Natural killer cell (primary cell): ENCODE data around the gene ULK4. TPM values are rescaled to one million over a fixed set of nuclear protein-coding genes. Genes with fewer than 3 reads are reported as not detected.

Experiments
- ATAC-seq, 3 donors: fragments of 150-1000 bp in 2 of 3; fragments of 200-7000 bp in 1 of 3; cut with Tn5 transposase; 1 replicate in 1 of 3; 2 replicates in 2 of 3; pipeline ENCODE4 v1.10.0; 2021; ENCODE audit warnings: mild to moderate bottlenecking in 2 of 3, moderate library complexity in 2 of 3
- DNase-seq, 2 donors: peaks; one replicate each; pipeline versions ENCODE4 v3.0.0 to v3.0.0-alpha.2; 2013 to 2021; ENCODE audit warnings: mixed read lengths in 1 of 2
- H3K27ac ChIP-seq: one replicate; pipeline ENCODE4 v1.5.1; 2013; ENCODE audit warnings: mild to moderate bottlenecking, low read length
- H3K27me3 ChIP-seq: one replicate; pipeline ENCODE4 v1.6.1; 2013; ENCODE audit warnings: low read length; ENCODE audit not compliant: control insufficient read depth, insufficient read depth
- H3K36me3 ChIP-seq: one replicate; pipeline ENCODE4 v1.6.1; 2013; ENCODE audit warnings: low read length; ENCODE audit not compliant: control insufficient read depth, insufficient read depth
- H3K4me1 ChIP-seq: one replicate; pipeline ENCODE4 v1.6.1; 2013; ENCODE audit warnings: low read length; ENCODE audit not compliant: control insufficient read depth, insufficient read depth
- H3K4me3 ChIP-seq: one replicate; pipeline ENCODE4 v1.5.1; 2013; ENCODE audit warnings: low read length
- H3K9me3 ChIP-seq: one replicate; pipeline ENCODE4 v1.6.1; 2013; ENCODE audit warnings: low read length; ENCODE audit not compliant: control insufficient read depth, insufficient read depth
- H3K27ac Mint-ChIP-seq, 2 donors: one replicate each; pipeline ENCODE4 v1.8.0; 2022; ENCODE audit warnings: mild to moderate bottlenecking in 2 of 2, mixed read lengths in 2 of 2, moderate library complexity in 1 of 2
- H3K27me3 Mint-ChIP-seq, 2 donors: one replicate each; pipeline ENCODE4 v1.8.0; 2022; ENCODE audit warnings: low read depth in 2 of 2, mixed read lengths in 2 of 2
- H3K36me3 Mint-ChIP-seq: one replicate; pipeline ENCODE4 v1.8.0; 2022; ENCODE audit warnings: mixed read lengths
- H3K4me1 Mint-ChIP-seq, 2 donors: one replicate each; pipeline ENCODE4 v1.8.0; 2022; ENCODE audit warnings: mixed read lengths in 2 of 2
- H3K4me3 Mint-ChIP-seq: one replicate; pipeline ENCODE4 v1.8.0; 2022; ENCODE audit warnings: mild to moderate bottlenecking, moderate library complexity, mixed read lengths
- H3K9me3 Mint-ChIP-seq, 2 donors: one replicate each; pipeline ENCODE4 v1.8.0; 2022; ENCODE audit warnings: mixed read lengths in 2 of 2
- WGBS: methylation state at CpG from one replicate; pipeline ENCODE4 v1.1.7; 2013; ENCODE audit warnings: missing lambda C conversion rate; ENCODE audit not compliant: insufficient coverage; 5-methylcytosine and 5-hydroxymethylcytosine counted together
- intact Hi-C: fragments of 100-400 bp; cut with micrococcal nuclease; formaldehyde crosslinking; loops from one replicate; pipeline ENCODE4 v1.14.2; 2022
- total RNA-seq, 4 donors: library from RNA; stranded (reverse); fragments of 120-200 nt in 1 of 4; gene quantifications; one replicate each; pipeline versions ENCODE4 v1.2.3 to v1.2.4, GENCODE V29; 2013 to 2022
- TF ChIP-seq, protein P1 (sequence below): fragments of 200-600 bp; IDR thresholded peaks from one replicate; pipeline ENCODE4 v1.8.0; 2022; ENCODE audit warnings: antibody characterized with exemption

Gene ULK4
- total RNA-seq, 3 donors from 2014 or later (not counting 1 experiment from before 2014, with no cell fraction given): 19.2 to 25.7 (median 21.2) TPM

DNA sequence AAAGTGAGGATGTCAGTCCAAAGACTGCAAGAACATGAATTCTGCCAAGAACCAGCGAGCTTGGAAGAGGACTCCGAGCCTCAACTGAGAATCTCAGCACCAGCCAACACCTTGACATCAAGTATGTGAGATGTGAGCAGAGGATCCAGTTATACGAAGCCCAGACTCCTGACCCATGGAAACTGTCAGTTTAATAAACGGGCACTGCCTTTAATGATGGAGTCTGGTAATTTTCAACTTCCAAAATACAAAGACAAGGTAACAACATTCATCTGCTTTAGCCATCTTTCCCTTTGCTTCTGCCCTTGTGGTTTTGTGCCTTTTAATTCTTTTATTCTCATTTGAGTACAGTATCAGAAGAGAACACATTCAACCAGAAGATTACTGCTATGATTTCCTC, 211.9 kb downstream of the ULK4 start:
- Mint-ChIP-seq H3K9me3 (no peaks in the 10 kb centered on the region), H3K27ac (no peak overlapping the region), H3K4me1 (peaks cover 0 to 8% of the 10 kb centered on the region in 2 donors), H3K4me3 (no peak overlapping the region), H3K27me3 (no peaks in the 10 kb centered on the region), H3K36me3 (no peaks in the 10 kb centered on the region)
- 98% methylated on average over 4 of the region's 4 CpGs for WGBS
- no peaks in the 10 kb centered on the region for H3K4me1 ChIP-seq
- DNase-seq: no peak
- no peak overlapping the region for H3K27ac ChIP-seq
- H3K36me3 ChIP-seq: no peaks in the 10 kb centered on the region
- no peak overlapping the region for H3K4me3 ChIP-seq
- TF ChIP-seq, protein P1, sequence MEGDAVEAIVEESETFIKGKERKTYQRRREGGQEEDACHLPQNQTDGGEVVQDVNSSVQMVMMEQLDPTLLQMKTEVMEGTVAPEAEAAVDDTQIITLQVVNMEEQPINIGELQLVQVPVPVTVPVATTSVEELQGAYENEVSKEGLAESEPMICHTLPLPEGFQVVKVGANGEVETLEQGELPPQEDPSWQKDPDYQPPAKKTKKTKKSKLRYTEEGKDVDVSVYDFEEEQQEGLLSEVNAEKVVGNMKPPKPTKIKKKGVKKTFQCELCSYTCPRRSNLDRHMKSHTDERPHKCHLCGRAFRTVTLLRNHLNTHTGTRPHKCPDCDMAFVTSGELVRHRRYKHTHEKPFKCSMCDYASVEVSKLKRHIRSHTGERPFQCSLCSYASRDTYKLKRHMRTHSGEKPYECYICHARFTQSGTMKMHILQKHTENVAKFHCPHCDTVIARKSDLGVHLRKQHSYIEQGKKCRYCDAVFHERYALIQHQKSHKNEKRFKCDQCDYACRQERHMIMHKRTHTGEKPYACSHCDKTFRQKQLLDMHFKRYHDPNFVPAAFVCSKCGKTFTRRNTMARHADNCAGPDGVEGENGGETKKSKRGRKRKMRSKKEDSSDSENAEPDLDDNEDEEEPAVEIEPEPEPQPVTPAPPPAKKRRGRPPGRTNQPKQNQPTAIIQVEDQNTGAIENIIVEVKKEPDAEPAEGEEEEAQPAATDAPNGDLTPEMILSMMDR: no peak
- no peak for ATAC-seq
- H3K9me3 ChIP-seq: no peaks in the 10 kb centered on the region
- intact Hi-C loops: no loop called here
- no peaks in the 10 kb centered on the region for H3K27me3 ChIP-seq

DNA sequence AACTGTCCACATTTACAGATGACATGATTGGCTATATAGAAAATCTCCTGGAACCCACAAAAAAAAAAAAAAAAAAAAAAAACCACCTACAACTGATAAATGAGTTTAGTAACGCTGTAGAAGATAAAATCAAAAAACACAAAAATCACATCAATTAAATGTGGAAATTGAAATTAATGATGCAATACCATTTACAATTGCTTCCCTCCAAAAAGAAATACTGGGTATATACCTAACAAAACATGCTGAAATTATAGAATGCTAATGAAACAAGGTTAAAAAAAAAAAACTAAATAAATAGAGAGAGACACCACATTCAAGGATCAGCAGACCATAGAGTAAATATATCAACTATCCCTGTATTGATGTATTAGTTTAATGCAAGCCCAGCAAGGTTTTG, 215.7 kb downstream of the ULK4 start:
- no CpG with 5 or more reads among the region's 1 CpG for WGBS
- Histone ChIP-seq H3K36me3 (no peaks in the 10 kb centered on the region), H3K27me3 (no peaks in the 10 kb centered on the region), H3K4me1 (no peaks in the 10 kb centered on the region), H3K27ac (no peak overlapping the region), H3K4me3 (no peak overlapping the region), H3K9me3 (no peaks in the 10 kb centered on the region)
- H3K27me3 Mint-ChIP-seq: no peaks in the 10 kb centered on the region
- intact Hi-C loops: no loop called here
- no peaks in the 10 kb centered on the region for H3K9me3 Mint-ChIP-seq
- H3K36me3 Mint-ChIP-seq: no peaks in the 10 kb centered on the region
- ATAC-seq (no peak), DNase-seq (no peak)
- no peaks in the 10 kb centered on the region for H3K4me1 Mint-ChIP-seq
- H3K27ac Mint-ChIP-seq: no peak overlapping the region
- TF ChIP-seq, protein P1: no peak
- H3K4me3 Mint-ChIP-seq: no peak overlapping the region

DNA sequence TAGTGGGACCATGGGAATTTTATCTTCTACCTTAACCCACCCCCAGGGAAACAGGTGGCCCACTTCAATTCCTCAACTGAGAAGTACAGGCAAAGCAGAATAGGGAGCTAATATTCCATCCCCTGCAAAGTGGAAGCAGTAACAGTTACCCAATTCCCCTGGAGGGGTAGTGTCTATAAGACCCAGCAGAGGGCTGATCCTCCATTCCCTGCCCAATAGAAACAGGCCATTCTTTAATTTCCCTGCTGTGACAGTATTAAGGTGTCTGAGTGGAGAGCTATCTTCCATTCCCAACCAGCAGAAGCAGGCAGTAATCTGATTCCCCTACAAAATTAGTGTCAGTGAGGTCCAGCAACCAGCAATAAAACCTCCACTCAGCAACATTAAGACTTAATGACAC, 219.8 kb downstream of the ULK4 start:
- Histone ChIP-seq H3K4me3 (no peak overlapping the region), H3K9me3 (no peaks in the 10 kb centered on the region), H3K4me1 (no peaks in the 10 kb centered on the region), H3K27ac (no peak overlapping the region), H3K27me3 (no peaks in the 10 kb centered on the region), H3K36me3 (no peaks in the 10 kb centered on the region)
- no peak overlapping the region for H3K4me3 Mint-ChIP-seq
- no peaks in the 10 kb centered on the region for H3K4me1 Mint-ChIP-seq
- H3K27ac Mint-ChIP-seq: no peak overlapping the region
- peaks cover 9% of the 10 kb centered on the region for H3K36me3 Mint-ChIP-seq
- DNase-seq (no peak), ATAC-seq (no peak)
- TF ChIP-seq, protein P1: no peak
- no peaks in the 10 kb centered on the region for H3K9me3 Mint-ChIP-seq
- intact Hi-C loops: no loop called here
- no peaks in the 10 kb centered on the region for H3K27me3 Mint-ChIP-seq

DNA sequence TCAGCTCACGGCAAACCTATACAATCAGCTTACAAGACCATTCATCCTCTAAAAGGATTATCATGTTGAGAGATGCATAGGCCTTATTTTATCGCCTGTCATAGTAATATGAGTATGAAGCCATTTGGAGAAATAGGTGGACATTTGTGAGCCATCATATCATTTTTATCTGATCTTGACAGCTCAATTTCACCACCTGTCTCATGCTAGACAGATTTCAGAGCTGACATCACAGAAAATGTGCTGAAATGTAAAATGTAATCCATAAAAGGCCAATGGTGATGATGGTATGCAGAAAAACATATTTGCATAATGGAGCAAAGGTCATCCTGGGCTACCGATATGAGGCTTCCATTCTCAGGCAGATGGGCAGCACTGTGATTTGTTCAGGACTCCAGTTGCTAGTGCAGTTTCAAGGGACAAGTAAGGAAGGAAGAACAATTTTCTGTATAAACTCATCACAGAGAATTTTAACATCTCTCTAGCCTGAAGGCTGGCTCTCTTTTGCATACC, 221.5 kb downstream of the ULK4 start:
- Histone ChIP-seq H3K4me3 (no peak overlapping the region), H3K27ac (no peak overlapping the region), H3K27me3 (no peaks in the 10 kb centered on the region), H3K4me1 (no peaks in the 10 kb centered on the region), H3K9me3 (no peaks in the 10 kb centered on the region), H3K36me3 (no peaks in the 10 kb centered on the region)
- Mint-ChIP-seq H3K27me3 (no peaks in the 10 kb centered on the region), H3K4me3 (no peak overlapping the region), H3K4me1 (no peaks in the 10 kb centered on the region), H3K36me3 (peaks cover 9% of the 10 kb centered on the region), H3K27ac (no peak overlapping the region), H3K9me3 (no peaks in the 10 kb centered on the region)
- DNase-seq: no peak
- 100% methylated on average over 1 of the region's 3 CpGs for WGBS
- intact Hi-C loops: no loop called here
- no peak for ATAC-seq
- TF ChIP-seq, protein P1: no peak
